Activated CD8-positive, alpha-beta memory T cell treated with anti-CD3 and anti-CD28 coated beads for 48 hours (primary cell): Measurements from ENCODE around the gene PCSK6.
"Not testable (repeated sequence)": the region's sequence is repeated elsewhere in the genome, so short reads cannot be mapped to it uniquely, and the experiment has no call there.

ENCODE experiments used
- DNase-seq, 3 experiments: peaks; one replicate each; pipeline ENCODE4 v3.0.0-alpha.2; 2020; ENCODE audit warnings: low read depth in 2 of 3, low spot score in 2 of 3

The PCSK6 gene

GRCh38 chr15:101313041-101313761 is 176.3 kb downstream of the PCSK6 start:
- no peak for DNase-seq

GRCh38 chr15:101310508-101310907 is 179.0 kb downstream of the PCSK6 start:
- DNase-seq: no peak

- DNase-seq: no peak
Observed at GRCh38 chr15:101310161-101310480, 179.4 kb downstream of the PCSK6 start.

GRCh38 chr15:101309436-101310160 is 179.9 kb downstream of the PCSK6 start:
- no peak for DNase-seq

GRCh38 chr15:101308604-101309435 is 180.7 kb downstream of the PCSK6 start:
- no peak for DNase-seq

GRCh38 chr15:101307897-101308603 is 181.5 kb downstream of the PCSK6 start:
- no peak for DNase-seq

- no peak for DNase-seq
Observed at GRCh38 chr15:101307048-101307896, 182.2 kb downstream of the PCSK6 start.

- no peak for DNase-seq
Observed at GRCh38 chr15:101306341-101307047, 183.0 kb downstream of the PCSK6 start.

- no peak for DNase-seq
Observed at GRCh38 chr15:101305820-101306255, 183.7 kb downstream of the PCSK6 start.

GRCh38 chr15:101303408-101303807 is 186.1 kb downstream of the PCSK6 start:
- DNase-seq: no peak

GRCh38 chr15:101296418-101297405 is 192.8 kb downstream of the PCSK6 start:
- DNase-seq: no peak

GRCh38 chr15:101295607-101296161 is 193.8 kb downstream of the PCSK6 start:
- no peak for DNase-seq

GRCh38 chr15:101294731-101295606 is 194.5 kb downstream of the PCSK6 start, which contains the start of gene SNRPA1:
Gene SNRPA1 (minus strand): TSS chr15:101295248. CDS start chr15:101295178, 70 bp downstream.
- DNase-seq: peak; percentile 94 to 98 (median 96)

GRCh38 chr15:101293122-101293521 is 196.4 kb downstream of the PCSK6 start:
- DNase-seq: no peak

- DNase-seq: no peak
Observed at GRCh38 chr15:101288905-101289513, 200.5 kb downstream of the PCSK6 start.

GRCh38 chr15:101287342-101287741 is 202.2 kb downstream of the PCSK6 start:
- not testable (repeated sequence) for DNase-seq
